Mesendoderm (in vitro differentiated cells): ENCODE measurements around the gene IL20RA.

ENCODE experiments used
- DNase-seq: peaks from one replicate; pipeline ENCODE4 v3.0.0; 2013
- H2AK5ac ChIP-seq: 2 replicates; pipeline ENCODE4 v1.6.1; 2013; ENCODE audit warnings: low read length, inconsistent platforms
- H2BK120ac ChIP-seq: 2 replicates; pipeline ENCODE4 v1.6.1; 2013; ENCODE audit warnings: low read depth, mild to moderate bottlenecking, low read length, moderate library complexity, mixed read lengths
- H2BK15ac ChIP-seq: replicated peaks from 2 replicates; pipeline ENCODE4 v1.6.1; 2013; ENCODE audit warnings: low read depth, mild to moderate bottlenecking, moderate library complexity
- H2BK5ac ChIP-seq: 2 replicates; pipeline ENCODE4 v1.6.1; 2013; ENCODE audit warnings: low read length, inconsistent platforms
- H3K18ac ChIP-seq: 2 replicates; pipeline ENCODE4 v1.6.1; 2013; ENCODE audit warnings: mild to moderate bottlenecking, low read length, mixed read lengths
- H3K23ac ChIP-seq: one replicate; pipeline ENCODE4 v1.6.1; 2013; ENCODE audit warnings: low read length
- H3K27ac ChIP-seq: 2 replicates; pipeline ENCODE4 v1.5.1; 2013; ENCODE audit warnings: low read depth, mild to moderate bottlenecking, inconsistent platforms, low read length, moderate library complexity
- H3K27me3 ChIP-seq: 2 replicates; pipeline ENCODE4 v1.6.1; 2013; ENCODE audit warnings: low read length, control low read depth, mild to moderate bottlenecking, inconsistent platforms; ENCODE audit not compliant: insufficient read depth, poor library complexity
- H3K36me3 ChIP-seq: 2 replicates; pipeline ENCODE4 v1.6.1; 2013; ENCODE audit warnings: low read length, inconsistent platforms; ENCODE audit not compliant: control insufficient read depth, insufficient read depth
- H3K4ac ChIP-seq: one replicate; pipeline ENCODE4 v1.6.1; 2013; ENCODE audit warnings: low read depth, mild to moderate bottlenecking, low read length, moderate library complexity
- H3K4me1 ChIP-seq: 2 replicates; pipeline ENCODE4 v1.6.1; 2013; ENCODE audit warnings: low read depth, low read length, inconsistent platforms; ENCODE audit not compliant: control insufficient read depth
- H3K4me2 ChIP-seq: 2 replicates; pipeline ENCODE4 v1.6.1; 2013; ENCODE audit warnings: low read length
- H3K4me3 ChIP-seq: 2 replicates; pipeline ENCODE4 v1.5.1; 2013; ENCODE audit warnings: mild to moderate bottlenecking, low read length
- H3K56ac ChIP-seq: one replicate; pipeline ENCODE4 v1.6.1; 2013; ENCODE audit warnings: low read length
- H3K79me1 ChIP-seq: 2 replicates; pipeline ENCODE4 v1.6.1; 2013; ENCODE audit warnings: low read length, inconsistent platforms
- H3K79me2 ChIP-seq: 2 replicates; pipeline ENCODE4 v1.6.1; 2013; ENCODE audit warnings: mild to moderate bottlenecking, low read length; ENCODE audit not compliant: control insufficient read depth, insufficient read depth
- H3K9ac ChIP-seq: 2 replicates; pipeline ENCODE4 v1.6.1; 2013; ENCODE audit warnings: low read length, inconsistent platforms
- H4K5ac ChIP-seq: one replicate; pipeline ENCODE4 v1.6.1; 2013; ENCODE audit warnings: low read length
- H4K8ac ChIP-seq: one replicate; pipeline ENCODE4 v1.6.1; 2013; ENCODE audit warnings: low read depth, mild to moderate bottlenecking, control low read depth, low read length, moderate library complexity
- WGBS: extraction: QIAGEN DNeasy Blood & Tissue Kit; methylation state at CpG from one replicate; pipeline ENCODE4 v1.1.7; 2013; ENCODE audit warnings: low lambda C conversion rate, missing lambda C conversion rate; ENCODE audit not compliant: insufficient coverage; ENCODE audit errors: extremely low coverage; 5-methylcytosine and 5-hydroxymethylcytosine counted together

Gene IL20RA

DNA sequence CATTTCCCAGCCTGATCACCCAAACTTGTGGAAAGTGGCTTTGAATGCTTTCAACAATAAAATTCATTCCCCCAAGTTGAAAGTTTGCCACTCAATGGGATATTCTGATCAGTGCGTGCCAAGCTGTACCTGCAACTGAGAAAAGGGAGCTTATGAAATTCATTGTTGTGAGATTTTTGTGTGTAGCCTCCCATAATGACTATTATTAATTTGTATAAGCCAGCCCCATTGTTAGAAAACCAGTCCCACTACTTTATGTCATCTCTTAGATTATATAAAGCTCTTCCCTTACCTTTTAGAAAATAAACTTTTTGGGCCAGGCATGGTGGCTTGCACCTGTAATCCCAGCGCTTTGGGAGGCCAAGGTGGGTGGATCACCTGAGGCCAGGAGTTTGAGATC lies 15.9 kb downstream of the IL20RA start:
- no peak overlapping the region for H2AK5ac ChIP-seq
- no CpG with 5 or more reads among the region's 2 CpGs for WGBS
- no peak overlapping the region for H3K23ac ChIP-seq
- no peak overlapping the region for H3K4me3 ChIP-seq
- H3K4me2 ChIP-seq, result no peak overlapping the region
- no peak overlapping the region for H3K9ac ChIP-seq
- DNase-seq, result no peak
- no peak overlapping the region for H3K18ac ChIP-seq
- H4K5ac ChIP-seq, result no peak overlapping the region
- no peak overlapping the region for H2BK5ac ChIP-seq
- H3K79me2 ChIP-seq, result no peaks in the 10 kb centered on the region
- no peak overlapping the region for H3K56ac ChIP-seq
- H4K8ac ChIP-seq, result no peak overlapping the region
- H3K4ac ChIP-seq, result no peak overlapping the region
- no peaks in the 10 kb centered on the region for H3K79me1 ChIP-seq
- H3K36me3 ChIP-seq, result no peaks in the 10 kb centered on the region
- no peak overlapping the region for H3K27ac ChIP-seq
- H3K27me3 ChIP-seq, result no peaks in the 10 kb centered on the region
- no peaks in the 10 kb centered on the region for H3K4me1 ChIP-seq
- H2BK120ac ChIP-seq, result no peak overlapping the region
- H2BK15ac ChIP-seq, result no peak overlapping the region

GRCh38 chr6:137025786-137026730 lies 18.7 kb downstream of the IL20RA start:
- Histone ChIP-seq H3K36me3 (no peaks in the 10 kb centered on the region), H2BK15ac (no peak overlapping the region), H3K4me1 (no peaks in the 10 kb centered on the region), H3K79me2 (no peaks in the 10 kb centered on the region), H2BK5ac (no peak overlapping the region), H3K18ac (no peak overlapping the region), H2AK5ac (no peak overlapping the region), H2BK120ac (no peak overlapping the region), H3K4me2 (no peak overlapping the region), H3K4me3 (no peak overlapping the region), H3K56ac (no peak overlapping the region), H3K27ac (no peak overlapping the region), H3K23ac (no peak overlapping the region), H4K8ac (no peak overlapping the region), H3K4ac (no peak overlapping the region), H3K27me3 (no peaks in the 10 kb centered on the region), H3K9ac (no peak overlapping the region), H4K5ac (no peak overlapping the region), H3K79me1 (no peaks in the 10 kb centered on the region)
- no peak for DNase-seq
- WGBS, result no CpG with 5 or more reads among the region's 8 CpGs

DNA sequence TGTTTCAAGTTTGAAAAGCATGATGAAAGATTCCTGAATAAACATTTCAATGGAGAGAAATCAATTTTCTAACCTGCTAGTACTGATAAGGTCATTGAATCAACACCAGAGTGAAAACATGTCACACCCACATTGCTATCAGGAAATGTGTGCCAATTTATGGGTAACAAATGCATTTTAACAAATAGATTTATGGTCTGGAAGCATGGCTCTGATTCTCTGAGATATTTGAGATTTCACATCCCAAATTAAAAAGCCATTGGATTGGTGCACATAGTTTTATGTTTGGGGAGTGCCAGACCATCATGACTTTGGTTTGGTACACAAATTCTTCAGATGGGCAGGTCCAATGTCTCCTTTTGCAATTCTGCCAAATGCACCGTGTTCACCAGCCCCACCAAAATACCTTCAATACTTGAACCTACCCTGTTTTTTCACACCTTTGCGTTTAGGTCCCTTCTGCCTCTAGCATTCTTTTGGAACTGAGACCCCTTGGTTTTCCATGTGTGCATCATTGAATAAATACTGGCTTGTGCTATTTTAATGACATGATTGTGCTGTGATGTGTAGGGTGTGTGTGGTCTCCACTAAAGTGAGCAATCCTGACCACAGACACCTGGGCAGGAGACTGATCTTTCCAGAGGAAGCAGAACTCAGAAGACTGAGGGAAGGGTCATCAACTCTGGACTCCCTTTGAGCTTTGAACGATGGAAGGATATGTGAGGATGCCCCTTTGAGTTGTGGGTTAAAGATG lies 20.4 kb downstream of the IL20RA start:
- no peak for DNase-seq
- no peak overlapping the region for H3K4me2 ChIP-seq
- no peak overlapping the region for H3K4me3 ChIP-seq
- no peak overlapping the region for H3K9ac ChIP-seq
- H3K4ac ChIP-seq, result no peak overlapping the region
- H2BK15ac ChIP-seq, result no peak overlapping the region
- no peak overlapping the region for H4K8ac ChIP-seq
- H3K79me2 ChIP-seq, result no peaks in the 10 kb centered on the region
- no peaks in the 10 kb centered on the region for H3K79me1 ChIP-seq
- no peak overlapping the region for H3K27ac ChIP-seq
- no peak overlapping the region for H3K18ac ChIP-seq
- H2BK5ac ChIP-seq, result no peak overlapping the region
- no peak overlapping the region for H4K5ac ChIP-seq
- no peak overlapping the region for H3K56ac ChIP-seq
- H3K23ac ChIP-seq, result no peak overlapping the region
- no CpG with 5 or more reads among the region's 3 CpGs for WGBS
- H3K27me3 ChIP-seq, result no peaks in the 10 kb centered on the region
- no peaks in the 10 kb centered on the region for H3K36me3 ChIP-seq
- no peak overlapping the region for H2AK5ac ChIP-seq
- H2BK120ac ChIP-seq, result no peak overlapping the region
- no peaks in the 10 kb centered on the region for H3K4me1 ChIP-seq

DNA sequence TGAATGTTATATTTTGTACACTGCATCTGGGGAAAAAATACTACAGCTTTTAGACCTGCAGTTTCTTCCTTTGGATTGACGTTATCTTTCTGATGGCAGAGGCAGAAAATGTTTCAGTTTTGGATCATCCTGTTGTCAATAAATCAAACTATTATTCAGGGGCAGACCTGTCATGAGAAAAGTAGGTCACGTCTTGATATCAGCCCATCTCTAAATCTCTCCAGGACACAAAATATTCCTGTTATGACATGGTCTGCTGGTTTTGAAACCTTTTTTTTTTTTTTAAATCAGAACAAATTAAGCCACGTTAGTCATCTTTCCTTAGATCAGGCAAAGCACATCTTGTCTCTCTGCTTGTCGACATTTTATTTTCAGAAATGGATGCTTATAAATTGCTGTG lies 24.0 kb downstream of the IL20RA start:
- H2BK120ac ChIP-seq, result no peak overlapping the region
- WGBS, result no CpG with 5 or more reads among the region's 4 CpGs

GRCh38 chr6:137019476-137020272 lies 25.1 kb downstream of the IL20RA start:
- Histone ChIP-seq H3K4ac (no peak overlapping the region), H3K56ac (no peak overlapping the region), H2BK120ac (no peak overlapping the region), H4K5ac (no peak overlapping the region), H3K9ac (no peak overlapping the region), H3K27ac (no peak overlapping the region), H4K8ac (no peak overlapping the region), H2AK5ac (no peak overlapping the region), H3K4me3 (no peak overlapping the region), H3K18ac (no peak overlapping the region), H3K4me2 (no peak overlapping the region), H2BK5ac (no peak overlapping the region), H3K79me2 (no peaks in the 10 kb centered on the region), H3K23ac (no peak overlapping the region), H2BK15ac (no peak overlapping the region), H3K79me1 (no peaks in the 10 kb centered on the region), H3K36me3 (no peaks in the 10 kb centered on the region), H3K27me3 (no peaks in the 10 kb centered on the region), H3K4me1 (no peaks in the 10 kb centered on the region)
- no CpG with 5 or more reads among the region's 4 CpGs for WGBS
- no peak for DNase-seq

More for the DNA sequence above, 24.0 kb downstream of the IL20RA start:
- Histone ChIP-seq H2BK15ac (no peak overlapping the region), H3K27ac (no peak overlapping the region), H3K4me1 (no peaks in the 10 kb centered on the region), H3K4ac (no peak overlapping the region), H3K79me1 (no peaks in the 10 kb centered on the region), H2AK5ac (no peak overlapping the region), H4K5ac (no peak overlapping the region), H3K79me2 (no peaks in the 10 kb centered on the region), H2BK5ac (no peak overlapping the region), H3K18ac (no peak overlapping the region), H3K9ac (no peak overlapping the region), H3K4me3 (no peak overlapping the region), H4K8ac (no peak overlapping the region), H3K36me3 (no peaks in the 10 kb centered on the region), H3K4me2 (no peak overlapping the region), H3K56ac (no peak overlapping the region), H3K23ac (no peak overlapping the region), H3K27me3 (no peaks in the 10 kb centered on the region)
- DNase-seq, result no peak
